Left ventricle myocardium inferior (tissue), 1 donor: Measurements from ENCODE around the gene KDELR1. TPM values are rescaled to one million over a fixed set of nuclear protein-coding genes. Genes with fewer than 3 reads are reported as not detected.

Experiments used
- DNase-seq: peaks from one replicate; pipeline ENCODE4 v3.0.0-alpha.2; 2020
- H3K27ac ChIP-seq: fragments of 200-600 bp; replicated peaks from 2 replicates; pipeline ENCODE4 v1.8.0; 2021
- H3K27me3 ChIP-seq: fragments of 200-600 bp; 2 replicates; pipeline ENCODE4 v1.8.0; 2021; ENCODE audit warnings: low read depth
- H3K36me3 ChIP-seq: fragments of 200-600 bp; 2 replicates; pipeline ENCODE4 v1.8.0; 2021
- H3K4me1 ChIP-seq: fragments of 200-600 bp; 2 replicates; pipeline ENCODE4 v1.8.0; 2021
- H3K4me3 ChIP-seq: fragments of 200-600 bp; 2 replicates; pipeline ENCODE4 v1.8.0; 2021; ENCODE audit warnings: mild to moderate bottlenecking, moderate library complexity
- H3K9me3 ChIP-seq: fragments of 200-600 bp; replicated peaks from 2 replicates; pipeline ENCODE4 v1.8.0; 2021
- CTCF ChIP-seq: fragments of 200-600 bp; IDR thresholded peaks from 2 replicates; pipeline ENCODE4 v1.8.0; 2021; ENCODE audit warnings: antibody characterized with exemption, mild to moderate bottlenecking, borderline replicate concordance
- intact Hi-C: fragments of 100-400 bp; cut with micrococcal nuclease; formaldehyde crosslinking; loops from one replicate; pipeline ENCODE4 v1.11.0; 2022
- total RNA-seq: library from RNA; stranded (reverse); fragmentation: NEBNext Ultra II Directional; extraction: Animal tissue kit (Norgen Biotek cat#: 25700); gene quantifications from one replicate; pipeline ENCODE4 v1.2.1, GENCODE V29; 2021
- donor health status: DM: no; HTN: yes; CAD: no; lungs with severe emphysema.

The KDELR1 gene
- total RNA-seq, 1 donor from 2014 or later, result 68.4 TPM

DNA sequence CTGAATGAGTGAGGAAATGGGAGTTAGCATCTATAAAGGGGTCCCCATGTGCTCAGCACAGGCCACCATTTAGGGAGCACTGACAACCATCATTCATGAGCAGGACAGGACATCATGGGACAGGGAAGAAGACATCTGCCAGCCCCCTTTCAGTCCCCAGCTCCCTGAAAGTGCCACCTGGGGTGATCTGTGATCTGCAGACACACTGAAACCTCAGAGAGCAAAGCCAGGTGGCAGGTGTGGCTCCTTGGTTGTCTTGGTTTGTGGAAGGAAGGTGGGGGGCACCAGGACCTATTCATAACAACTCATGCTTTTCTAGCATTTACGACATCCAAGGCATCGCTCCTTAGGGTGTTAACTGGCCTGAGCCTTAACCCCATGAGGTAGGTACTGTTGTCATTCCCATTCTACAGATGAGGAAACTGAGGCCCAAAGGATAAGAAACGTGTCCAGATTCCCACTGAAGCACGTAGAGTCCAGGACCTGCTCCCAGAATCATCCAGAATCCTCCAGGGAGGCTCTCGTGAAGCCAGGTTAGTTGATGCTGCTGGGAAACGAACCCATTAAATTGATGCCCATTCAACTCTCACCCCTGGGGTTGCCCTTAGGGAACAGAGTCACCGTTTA is 5.8 kb downstream of the KDELR1 start:
- Histone ChIP-seq H3K4me3 (no peak overlapping the region), H3K9me3 (no peaks in the 10 kb centered on the region), H3K27me3 (no peaks in the 10 kb centered on the region), H3K36me3 (peaks cover 84% of the 10 kb centered on the region), H3K4me1 (peaks cover 12% of the 10 kb centered on the region), H3K27ac (no peak overlapping the region)
- intact Hi-C loops, result no loop called here
- no peak for TF ChIP-seq CTCF
- DNase-seq, result no peak

- Histone ChIP-seq H3K9me3 (no peaks in the 10 kb centered on the region), H3K27me3 (no peaks in the 10 kb centered on the region), H3K36me3 (peaks cover 61% of the 10 kb centered on the region), H3K4me1 (no peaks in the 10 kb centered on the region), H3K4me3 (no peak overlapping the region), H3K27ac (no peak overlapping the region)
- no peak for TF ChIP-seq CTCF
- intact Hi-C loops, result no loop called here
- no peak for DNase-seq
These were observed 9.1 kb downstream of the KDELR1 start for GRCh38 chr19:48382286-48382685.

DNA sequence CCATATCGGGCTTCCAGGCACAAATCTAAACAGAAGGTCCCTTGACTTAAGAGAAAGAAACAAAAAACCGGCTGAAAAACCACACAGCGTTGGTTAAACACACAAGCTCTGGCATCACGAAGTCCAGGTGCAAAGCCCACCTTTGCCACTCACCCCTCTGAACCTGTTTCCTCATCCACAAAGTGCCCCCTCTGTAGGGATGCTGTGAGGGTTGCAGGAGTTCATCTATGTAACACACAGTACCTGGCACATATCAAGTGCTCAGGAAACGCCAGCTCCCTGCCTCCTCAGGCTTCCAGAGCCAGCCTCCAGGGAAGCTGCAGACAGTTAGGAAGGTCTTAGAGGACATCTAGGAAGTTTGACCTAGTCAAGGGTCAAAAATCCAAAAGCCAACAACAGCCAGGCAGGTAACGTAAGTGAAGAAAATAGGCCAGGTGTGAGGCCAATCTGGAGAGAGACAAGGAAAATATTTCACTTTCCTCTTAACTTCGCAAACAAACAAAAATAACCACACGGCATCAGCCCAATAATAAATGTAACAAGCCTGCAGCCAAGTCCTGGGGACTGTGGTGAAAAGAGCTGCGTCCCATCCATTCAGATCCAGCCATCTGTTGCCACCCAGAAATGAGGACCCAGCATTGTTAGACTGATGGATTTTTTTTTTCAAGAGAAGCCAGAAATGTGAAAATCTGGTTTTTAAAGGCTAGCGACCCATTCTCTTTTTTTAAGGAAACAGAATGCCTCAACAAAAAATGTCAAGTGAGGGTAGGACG is 10.0 kb downstream of the KDELR1 start:
- no peak for DNase-seq
- no peaks in the 10 kb centered on the region for H3K4me1 ChIP-seq
- H3K27me3 ChIP-seq, result no peaks in the 10 kb centered on the region
- H3K9me3 ChIP-seq, result no peaks in the 10 kb centered on the region
- no peak for TF ChIP-seq CTCF
- peaks cover 52% of the 10 kb centered on the region for H3K36me3 ChIP-seq
- no peak overlapping the region for H3K27ac ChIP-seq
- no peak overlapping the region for H3K4me3 ChIP-seq
- intact Hi-C loops, result no loop called here

GRCh38 chr19:48379058-48379457 is 12.3 kb downstream of the KDELR1 start:
- TF ChIP-seq CTCF, result no peak

DNA sequence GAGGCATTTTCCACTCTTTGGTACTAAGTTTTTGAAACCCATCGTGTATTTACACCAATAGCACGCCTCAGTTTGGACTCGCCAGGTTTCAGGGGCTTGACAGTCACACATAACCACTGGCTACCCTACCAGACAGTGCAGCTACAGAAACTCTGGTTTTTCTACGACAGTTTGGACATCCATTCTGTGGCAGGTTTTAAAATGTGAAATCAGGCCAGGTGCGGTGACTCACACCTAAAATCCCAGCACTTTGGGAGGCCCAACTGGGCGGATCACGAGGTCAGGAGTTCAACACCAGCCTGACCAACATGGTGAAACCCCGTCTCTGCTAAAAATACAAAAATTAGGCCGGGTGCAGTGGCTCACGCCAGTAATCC is 13.2 kb downstream of the KDELR1 start:
- no peaks in the 10 kb centered on the region for H3K27me3 ChIP-seq
- no peak for DNase-seq
- H3K4me3 ChIP-seq, result no peak overlapping the region
- no peaks in the 10 kb centered on the region for H3K9me3 ChIP-seq
- no peak for TF ChIP-seq CTCF
- intact Hi-C loops, result no loop called here
- H3K4me1 ChIP-seq, result no peaks in the 10 kb centered on the region
- peaks cover 20% of the 10 kb centered on the region for H3K36me3 ChIP-seq
- no peak overlapping the region for H3K27ac ChIP-seq

More at GRCh38 chr19:48379058-48379457, 12.3 kb downstream of the KDELR1 start:
- DNase-seq, result no peak
- no peak overlapping the region for H3K27ac ChIP-seq
- peaks cover 29% of the 10 kb centered on the region for H3K36me3 ChIP-seq
- intact Hi-C loops, result no loop called here
- no peaks in the 10 kb centered on the region for H3K9me3 ChIP-seq
- H3K27me3 ChIP-seq, result no peaks in the 10 kb centered on the region
- no peak overlapping the region for H3K4me3 ChIP-seq
- H3K4me1 ChIP-seq, result no peaks in the 10 kb centered on the region
